Placental epithelial cell (primary cell): ENCODE measurements around the gene CLDN2. TPM values are rescaled to one million over a fixed set of nuclear protein-coding genes. Genes with fewer than 3 reads are reported as not detected.

Experiments used
- total RNA-seq: library from RNA; depleted of rRNA; stranded (reverse); fragments of >200 nt; gene quantifications from 2 replicates; pipeline ENCODE4 v1.2.3, GENCODE V29; 2012

The CLDN2 gene
- total RNA-seq, result under 0.01 TPM in 1 of 2 replicates, not detected in the other

GRCh38 chrX:106919932-106920452 lies at the start of gene CLDN2:
CLDN2 (plus strand) TSS chrX:106920402; CDS start chrX:106928229, 7,827 bp downstream.

DNA sequence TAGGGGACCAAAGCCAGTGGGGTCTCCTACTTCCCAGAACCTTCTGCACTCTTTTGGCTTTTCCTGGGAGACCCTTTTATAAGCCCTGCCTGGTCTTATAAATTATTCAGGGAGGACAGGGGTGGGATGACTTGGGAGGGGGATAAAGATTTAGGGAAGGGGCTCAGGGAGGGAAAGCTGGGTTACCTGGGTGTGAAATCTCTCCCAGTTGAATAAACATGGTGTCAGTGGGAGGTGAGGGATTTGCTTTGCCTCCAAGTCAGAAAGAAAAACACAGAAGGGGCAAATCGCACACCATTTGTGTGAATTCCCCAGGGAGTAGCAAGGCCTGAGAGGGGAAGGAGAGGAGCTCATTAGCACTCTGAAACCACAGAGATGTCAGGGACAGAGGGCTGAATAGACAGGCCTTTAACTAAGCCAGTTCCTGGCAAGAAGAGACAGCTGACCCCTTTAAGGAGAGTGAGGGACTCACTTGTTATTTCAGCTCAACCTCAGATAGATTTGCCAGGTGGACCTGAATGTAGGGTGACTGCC lies 16.8 kb upstream of the CLDN2 start, which contains the start of gene RIPPLY1:
TSS of gene RIPPLY1 (minus strand) at position 51 of the 534 bp plus-strand sequence. CDS start 54 bp downstream, outside the sequence.

Other genes with a start within 250 kb of the CLDN2 start
- under 0.01 and 0.22 TPM in 2 replicates for gene RNF128, start 193.7 kb upstream of the CLDN2 start, total RNA-seq
- gene TBC1D8B, start 117.7 kb upstream of the CLDN2 start, total RNA-seq, result 7.9 and 8.8 TPM in 2 replicates
- gene RIPPLY1, start 17.1 kb upstream of the CLDN2 start, total RNA-seq, result not detected in 2 replicates
- 15.4 and 20.8 TPM in 2 replicates for gene MORC4, start 79.8 kb downstream of the CLDN2 start, total RNA-seq
- 14.5 and 16.3 TPM in 2 replicates for gene RBM41, start 198.4 kb downstream of the CLDN2 start, total RNA-seq